ENCODE results near the gene LPXN.

DNA sequence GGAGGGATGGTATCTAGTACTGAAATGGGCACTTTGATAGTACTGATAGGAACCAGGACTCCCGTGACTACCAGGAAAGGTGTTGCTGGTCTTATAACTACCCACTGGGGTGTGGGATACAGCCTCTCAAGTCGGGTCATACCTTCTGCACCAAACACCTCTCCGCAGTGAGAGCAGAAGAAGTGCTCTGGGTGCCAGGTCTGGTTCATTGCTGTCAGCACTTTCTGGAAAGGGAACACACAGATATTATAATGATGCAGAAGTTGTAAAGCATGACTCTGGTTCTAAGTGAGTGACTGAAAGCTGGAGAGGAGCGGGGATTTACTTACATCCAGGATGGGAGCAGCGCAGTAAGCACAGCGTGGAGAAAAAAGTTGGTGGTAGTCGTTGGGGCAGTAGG is 26.0 kb downstream of the LPXN start:
- TF ChIP-seq, protein P1, sequence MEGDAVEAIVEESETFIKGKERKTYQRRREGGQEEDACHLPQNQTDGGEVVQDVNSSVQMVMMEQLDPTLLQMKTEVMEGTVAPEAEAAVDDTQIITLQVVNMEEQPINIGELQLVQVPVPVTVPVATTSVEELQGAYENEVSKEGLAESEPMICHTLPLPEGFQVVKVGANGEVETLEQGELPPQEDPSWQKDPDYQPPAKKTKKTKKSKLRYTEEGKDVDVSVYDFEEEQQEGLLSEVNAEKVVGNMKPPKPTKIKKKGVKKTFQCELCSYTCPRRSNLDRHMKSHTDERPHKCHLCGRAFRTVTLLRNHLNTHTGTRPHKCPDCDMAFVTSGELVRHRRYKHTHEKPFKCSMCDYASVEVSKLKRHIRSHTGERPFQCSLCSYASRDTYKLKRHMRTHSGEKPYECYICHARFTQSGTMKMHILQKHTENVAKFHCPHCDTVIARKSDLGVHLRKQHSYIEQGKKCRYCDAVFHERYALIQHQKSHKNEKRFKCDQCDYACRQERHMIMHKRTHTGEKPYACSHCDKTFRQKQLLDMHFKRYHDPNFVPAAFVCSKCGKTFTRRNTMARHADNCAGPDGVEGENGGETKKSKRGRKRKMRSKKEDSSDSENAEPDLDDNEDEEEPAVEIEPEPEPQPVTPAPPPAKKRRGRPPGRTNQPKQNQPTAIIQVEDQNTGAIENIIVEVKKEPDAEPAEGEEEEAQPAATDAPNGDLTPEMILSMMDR (IDR thresholded peaks at IDR 0.05): no peak
- no peak for TF ChIP-seq POLR2A (IDR thresholded peaks at IDR 0.05)

Measured in Peyer's patch (tissue), 4 donors.